ENCODE results near the gene ADARB2. TPM values are rescaled to one million over a fixed set of nuclear protein-coding genes. Genes with fewer than 3 reads are reported as not detected.

The ADARB2 gene
- total RNA-seq, 2 donors from 2014 or later, result 1.1 to 1.8 TPM

- WGBS, 2 experiments (ENCODE audit: insufficient coverage in 1 of 2, insufficient read length in 1 of 2), result 84 to 89% methylated on average over 10 to 16 of the region's 16 CpGs
- H3K27ac Mint-ChIP-seq, result no peak overlapping the region
- no peaks in the 10 kb centered on the region for H3K27me3 Mint-ChIP-seq (ENCODE audit: insufficient read depth)
- H3K4me3 Mint-ChIP-seq, result no peak overlapping the region
- H3K36me3 Mint-ChIP-seq (ENCODE audit: low read depth), result no peaks in the 10 kb centered on the region
- TF ChIP-seq CTCF (conservative IDR thresholded peaks at IDR 0.05), result no peak
- Histone ChIP-seq H3K36me3 (ENCODE audit: control insufficient read depth, insufficient read depth, low read length) (no peaks in the 10 kb centered on the region), H3K4me1 (ENCODE audit: control insufficient read depth, insufficient read depth, low read length) (no peaks in the 10 kb centered on the region), H3K27ac (ENCODE audit: low read depth, low read length) (no peak overlapping the region), H3K9me3 (ENCODE audit: control insufficient read depth, low read length) (no peaks in the 10 kb centered on the region), H3K9ac (ENCODE audit: extremely low read depth, low read length, poor library complexity, severe bottlenecking) (no peak overlapping the region), H3K27me3 (ENCODE audit: control insufficient read depth, insufficient read depth, low read length, poor library complexity, severe bottlenecking) (no peaks in the 10 kb centered on the region), H3K4me3 (ENCODE audit: low read length) (no peak overlapping the region)
- no peak for DNase-seq
- no peaks in the 10 kb centered on the region for H3K9me3 Mint-ChIP-seq
- H3K4me1 Mint-ChIP-seq, result peaks cover 28% of the 10 kb centered on the region
Measured at GRCh38 chr10:1364151-1364910, 373.0 kb downstream of the ADARB2 start.

GRCh38 chr10:1363446-1364121 is 373.7 kb downstream of the ADARB2 start:
- no peaks in the 10 kb centered on the region for H3K36me3 Mint-ChIP-seq (ENCODE audit: low read depth)
- no peak overlapping the region for H3K9ac ChIP-seq (ENCODE audit: extremely low read depth, low read length, poor library complexity, severe bottlenecking)
- no peak for TF ChIP-seq CTCF (conservative IDR thresholded peaks at IDR 0.05)
- H3K4me3 ChIP-seq (ENCODE audit: low read length), result no peak overlapping the region
- H3K27ac ChIP-seq (ENCODE audit: low read depth, low read length), result no peak overlapping the region
- H3K36me3 ChIP-seq (ENCODE audit: control insufficient read depth, insufficient read depth, low read length), result no peaks in the 10 kb centered on the region
- H3K4me1 ChIP-seq (ENCODE audit: control insufficient read depth, insufficient read depth, low read length), result no peaks in the 10 kb centered on the region
- H3K27me3 Mint-ChIP-seq (ENCODE audit: insufficient read depth), result no peaks in the 10 kb centered on the region
- peaks cover 26% of the 10 kb centered on the region for H3K4me1 Mint-ChIP-seq
- no peak overlapping the region for H3K27ac Mint-ChIP-seq
- H3K4me3 Mint-ChIP-seq, result no peak overlapping the region
- 94 to 97% methylated on average over 38 to 63 of the region's 63 CpGs for WGBS, 2 experiments (ENCODE audit: insufficient coverage in 1 of 2, insufficient read length in 1 of 2)
- no peaks in the 10 kb centered on the region for H3K27me3 ChIP-seq (ENCODE audit: control insufficient read depth, insufficient read depth, low read length, poor library complexity, severe bottlenecking)
- peak; percentile 50 for DNase-seq
- H3K9me3 ChIP-seq (ENCODE audit: control insufficient read depth, low read length), result no peaks in the 10 kb centered on the region
- H3K9me3 Mint-ChIP-seq, result no peaks in the 10 kb centered on the region

- Mint-ChIP-seq H3K9me3 (no peaks in the 10 kb centered on the region), H3K4me1 (peaks cover 22% of the 10 kb centered on the region), H3K27me3 (ENCODE audit: insufficient read depth) (no peaks in the 10 kb centered on the region), H3K27ac (no peak overlapping the region), H3K36me3 (ENCODE audit: low read depth) (no peaks in the 10 kb centered on the region), H3K4me3 (no peak overlapping the region)
- H3K4me3 ChIP-seq (ENCODE audit: low read length), result no peak overlapping the region
- no peaks in the 10 kb centered on the region for H3K27me3 ChIP-seq (ENCODE audit: control insufficient read depth, insufficient read depth, low read length, poor library complexity, severe bottlenecking)
- DNase-seq, result peak; percentile 51
- H3K4me1 ChIP-seq (ENCODE audit: control insufficient read depth, insufficient read depth, low read length), result no peaks in the 10 kb centered on the region
- no peak overlapping the region for H3K9ac ChIP-seq (ENCODE audit: extremely low read depth, low read length, poor library complexity, severe bottlenecking)
- WGBS, 2 experiments (ENCODE audit: insufficient coverage in 1 of 2, insufficient read length in 1 of 2), result 96 to 97% methylated on average over 73 to 101 of the region's 101 CpGs
- TF ChIP-seq CTCF (conservative IDR thresholded peaks at IDR 0.05), result no peak
- no peaks in the 10 kb centered on the region for H3K9me3 ChIP-seq (ENCODE audit: control insufficient read depth, low read length)
- H3K27ac ChIP-seq (ENCODE audit: low read depth, low read length), result no peak overlapping the region
- H3K36me3 ChIP-seq (ENCODE audit: control insufficient read depth, insufficient read depth, low read length), result no peaks in the 10 kb centered on the region
Measured at GRCh38 chr10:1362589-1363445, 374.5 kb downstream of the ADARB2 start.
